GM23248 (cell line): ENCODE data around the gene MAGOHB. TPM values are rescaled to one million over a fixed set of nuclear protein-coding genes. Genes with fewer than 3 reads are reported as not detected.
A peak's percentile ranks its signal among the peaks of the same experiment; 100 is the strongest.

Experiments
- DNase-seq: peaks from one replicate; pipeline ENCODE4 v3.0.0-alpha.2; 2015
- H2AFZ ChIP-seq: fragments of 200-600 bp; sonication (generic); 2 replicates; pipeline ENCODE4 v1.6.1; 2016; ENCODE audit warnings: antibody characterized with exemption
- H3F3A ChIP-seq: fragments of 200-600 bp; sonication (generic); 2 replicates; pipeline ENCODE4 v1.6.1; 2016; ENCODE audit warnings: mild to moderate bottlenecking, antibody characterized with exemption, mixed run types; ENCODE audit not compliant: insufficient read depth
- H3K27ac ChIP-seq: fragments of 200-600 bp; sonication (generic); 2 replicates; pipeline ENCODE4 v1.5.1; 2016; ENCODE audit warnings: mild to moderate bottlenecking
- H3K27me3 ChIP-seq: fragments of 200-600 bp; sonication (generic); replicated peaks from 2 replicates; pipeline ENCODE4 v1.6.1; 2016; ENCODE audit warnings: mild to moderate bottlenecking; ENCODE audit not compliant: insufficient read depth
- H3K36me3 ChIP-seq: fragments of 200-600 bp; sonication (generic); 2 replicates; pipeline ENCODE4 v1.6.1; 2016; ENCODE audit warnings: low read depth, mild to moderate bottlenecking
- H3K4me1 ChIP-seq: fragments of 200-600 bp; sonication (generic); 2 replicates; pipeline ENCODE4 v1.6.1; 2016; ENCODE audit warnings: mild to moderate bottlenecking; ENCODE audit not compliant: insufficient read depth
- H3K4me2 ChIP-seq: fragments of 200-600 bp; sonication (generic); one replicate; pipeline ENCODE4 v1.6.1; 2016; ENCODE audit warnings: mild to moderate bottlenecking; ENCODE audit not compliant: unreplicated experiment
- H3K4me3 ChIP-seq: fragments of 200-600 bp; sonication (generic); 2 replicates; pipeline ENCODE4 v1.5.1; 2016; ENCODE audit warnings: mild to moderate bottlenecking
- H3K79me2 ChIP-seq: fragments of 200-600 bp; sonication (generic); 2 replicates; pipeline ENCODE4 v1.6.1; 2016; ENCODE audit warnings: mild to moderate bottlenecking; ENCODE audit not compliant: insufficient read depth
- H3K9ac ChIP-seq: fragments of 200-600 bp; sonication (generic); 2 replicates; pipeline ENCODE4 v1.6.1; 2016; ENCODE audit warnings: mild to moderate bottlenecking
- H3K9me2 ChIP-seq: fragments of 200-600 bp; sonication (generic); 2 replicates; pipeline ENCODE4 v1.6.1; 2016; ENCODE audit warnings: mixed run types, mild to moderate bottlenecking, moderate library complexity; ENCODE audit not compliant: insufficient read depth
- H3K9me3 ChIP-seq: fragments of 200-600 bp; sonication (generic); one replicate; pipeline ENCODE4 v1.6.1; 2017; ENCODE audit warnings: low read depth
- H4K20me1 ChIP-seq: fragments of 200-600 bp; sonication (generic); 2 replicates; pipeline ENCODE4 v1.6.0; 2016; ENCODE audit not compliant: insufficient read depth
- EZH2 ChIP-seq: fragments of 200-600 bp; sonication (generic); IDR thresholded peaks from 2 replicates; pipeline ENCODE4 v1.6.1; 2018; ENCODE audit warnings: antibody characterized with exemption, mild to moderate bottlenecking; ENCODE audit not compliant: insufficient read depth, poor library complexity, severe bottlenecking
- EZH2phosphoT487 ChIP-seq: fragments of 200-600 bp; sonication (generic); IDR thresholded peaks from 2 replicates; pipeline ENCODE4 v1.6.1; 2018; ENCODE audit warnings: antibody characterized with exemption, moderate library complexity, mild to moderate bottlenecking, low read depth; ENCODE audit not compliant: insufficient read depth
- WGBS, 2 experiments: methylation state at CpG; one replicate each; pipeline ENCODE4 v1.1.6; 2015 to 2017; ENCODE audit warnings: low lambda C conversion rate in 2 of 2, low coverage in 1 of 2; ENCODE audit errors: missing lambda C conversion rate in 2 of 2; 5-methylcytosine and 5-hydroxymethylcytosine counted together
- in situ Hi-C: fragments of 300-500 bp; cut with MboI; formaldehyde crosslinking; loops from 2 replicates; pipeline ENCODE4 v1.15.0; 2020
- polyA plus RNA-seq: library from polyadenylated mRNA; unstranded; fragments of >200 nt; fragmentation: Nextera tagmentation; extraction: Ambion mirVana; gene quantifications from 2 replicates; pipeline ENCODE4 v1.2.1, GENCODE V29; 2016
- total RNA-seq: library from RNA; depleted of rRNA; stranded (reverse); fragments of >200 nt; shearing (Covaris generic); gene quantifications from 2 replicates; pipeline ENCODE4 v1.2.3, GENCODE V29; 2014

The MAGOHB gene
- total and polyA plus RNA-seq, 2 experiments from 2014 or later = 16.6 to 78.0 TPM

- peak overlapping the region; percentile 48 for H3K4me2 ChIP-seq
- no peak for TF ChIP-seq EZH2
- no peak for TF ChIP-seq EZH2phosphoT487
- peak overlapping the region; percentile 15 for H2AFZ ChIP-seq
- H3F3A ChIP-seq = peaks cover 42% of the 10 kb centered on the region
- 98 to 100% methylated on average over 2 of the region's 2 CpGs for WGBS, 2 experiments
- H3K4me1 ChIP-seq = peaks cover 38% of the 10 kb centered on the region
- no peaks in the 10 kb centered on the region for H3K9me2 ChIP-seq
- DNase-seq = no peak
- no peaks in the 10 kb centered on the region for H4K20me1 ChIP-seq
- H3K36me3 ChIP-seq = no peaks in the 10 kb centered on the region
- in situ Hi-C loops = no loop called here
- peak overlapping the region; percentile 36 for H3K27ac ChIP-seq
- H3K79me2 ChIP-seq = no peaks in the 10 kb centered on the region
- H3K9ac ChIP-seq = no peak overlapping the region
- no peak overlapping the region for H3K4me3 ChIP-seq
- H3K9me3 ChIP-seq = no peaks in the 10 kb centered on the region
- no peaks in the 10 kb centered on the region for H3K27me3 ChIP-seq
Observed at GRCh38 chr12:10635306-10635705, 21.9 kb upstream of the MAGOHB start.

GRCh38 chr12:10634427-10634826 is 21.0 kb upstream of the MAGOHB start:
- H3K27ac ChIP-seq = peak overlapping the region; percentile 36
- H3K4me2 ChIP-seq = peak overlapping the region; percentile 48

GRCh38 chr12:10633541-10633940 is 20.1 kb upstream of the MAGOHB start:
- H3K36me3 ChIP-seq = no peaks in the 10 kb centered on the region
- 95 to 97% methylated on average over 3 of the region's 3 CpGs for WGBS, 2 experiments
- DNase-seq = no peak
- no peaks in the 10 kb centered on the region for H3K27me3 ChIP-seq
- H3K9me3 ChIP-seq = no peaks in the 10 kb centered on the region
- H3K9ac ChIP-seq = no peak overlapping the region
- H3K27ac ChIP-seq = no peak overlapping the region
- H3F3A ChIP-seq = peaks cover 42% of the 10 kb centered on the region
- no peak overlapping the region for H2AFZ ChIP-seq
- H3K4me3 ChIP-seq = no peak overlapping the region
- H3K4me2 ChIP-seq = no peak overlapping the region
- H4K20me1 ChIP-seq = no peaks in the 10 kb centered on the region
- in situ Hi-C loops = no loop called here
- H3K79me2 ChIP-seq = no peaks in the 10 kb centered on the region
- no peaks in the 10 kb centered on the region for H3K9me2 ChIP-seq
- no peak for TF ChIP-seq EZH2
- TF ChIP-seq EZH2phosphoT487 = no peak
- peaks cover 38% of the 10 kb centered on the region for H3K4me1 ChIP-seq

More at GRCh38 chr12:10634427-10634826, 21.0 kb upstream of the MAGOHB start:
- 18 to 28% methylated on average over 5 of the region's 5 CpGs for WGBS, 2 experiments
- Histone ChIP-seq H3K36me3 (no peaks in the 10 kb centered on the region), H3F3A (peaks cover 42% of the 10 kb centered on the region), H3K79me2 (no peaks in the 10 kb centered on the region), H3K4me1 (peaks cover 38% of the 10 kb centered on the region), H3K4me3 (0 out of 2 replicates have a peak overlapping the region, but pooled peaks have one; percentile 7), H3K9ac (no peak overlapping the region), H2AFZ (peak overlapping the region; percentile 15), H3K9me3 (no peaks in the 10 kb centered on the region), H4K20me1 (no peaks in the 10 kb centered on the region), H3K9me2 (no peaks in the 10 kb centered on the region), H3K27me3 (no peaks in the 10 kb centered on the region)
- in situ Hi-C loops = no loop called here
- TF ChIP-seq EZH2 (no peak), EZH2phosphoT487 (peak; percentile 62; the same call in 1 of the 2 replicates)
- DNase-seq = peak; percentile 80

- in situ Hi-C loops = no loop called here
- Histone ChIP-seq H3K79me2 (no peaks in the 10 kb centered on the region), H3K9me2 (no peaks in the 10 kb centered on the region), H4K20me1 (no peaks in the 10 kb centered on the region), H3K4me3 (no peak overlapping the region), H3K9me3 (no peaks in the 10 kb centered on the region), H3K36me3 (no peaks in the 10 kb centered on the region), H3F3A (peaks cover 42% of the 10 kb centered on the region), H3K4me2 (peak overlapping the region; percentile 43), H2AFZ (peak overlapping the region; percentile 35), H3K27ac (peak overlapping the region; percentile 55), H3K27me3 (no peaks in the 10 kb centered on the region), H3K9ac (no peak overlapping the region; the same call in 1 of the 2 replicates), H3K4me1 (peaks cover 38% of the 10 kb centered on the region)
- peak; percentile 70 for DNase-seq
- TF ChIP-seq EZH2 = no peak
- no peak for TF ChIP-seq EZH2phosphoT487
Observed at GRCh38 chr12:10632226-10632625, 18.8 kb upstream of the MAGOHB start.

DNA sequence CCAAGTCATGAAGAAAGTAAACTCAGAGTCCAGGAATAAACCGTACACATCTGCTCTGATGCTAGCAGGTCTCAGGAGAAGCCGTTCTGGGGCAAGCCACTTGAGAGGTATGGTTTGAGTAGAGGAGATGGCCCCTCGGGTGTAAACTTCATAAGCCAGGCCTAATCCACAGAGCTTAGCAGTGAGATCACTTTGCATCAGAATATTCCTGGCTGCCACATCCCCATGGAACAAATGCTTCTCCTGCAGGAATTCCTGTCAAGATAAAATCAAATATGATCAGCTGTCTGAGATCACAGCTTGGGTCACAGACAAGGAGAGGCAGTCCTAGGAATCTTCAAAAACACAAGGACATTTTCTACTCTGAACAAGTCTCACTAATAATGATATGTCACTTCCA is 11.2 kb upstream of the MAGOHB start:
- no peak for DNase-seq
- no peak for TF ChIP-seq EZH2
- no peak for TF ChIP-seq EZH2phosphoT487
- no peaks in the 10 kb centered on the region for H3K27me3 ChIP-seq
- no peak overlapping the region for H3K9ac ChIP-seq
- H3F3A ChIP-seq = no peaks in the 10 kb centered on the region
- H4K20me1 ChIP-seq = no peaks in the 10 kb centered on the region
- H3K9me3 ChIP-seq = no peaks in the 10 kb centered on the region
- H3K4me1 ChIP-seq = peaks cover 3% of the 10 kb centered on the region; the same call in 1 of the 2 replicates
- no peak overlapping the region for H3K27ac ChIP-seq
- 57 to 66% methylated on average over 3 of the region's 3 CpGs for WGBS, 2 experiments
- no peak overlapping the region for H3K4me3 ChIP-seq
- no peak overlapping the region for H3K4me2 ChIP-seq
- H2AFZ ChIP-seq = no peak overlapping the region
- in situ Hi-C loops = no loop called here
- no peaks in the 10 kb centered on the region for H3K79me2 ChIP-seq
- H3K36me3 ChIP-seq = no peaks in the 10 kb centered on the region
- H3K9me2 ChIP-seq = no peaks in the 10 kb centered on the region
